Osteocyte (in vitro differentiated cells): ENCODE data around the gene PPARGC1A. TPM values are rescaled to one million over a fixed set of nuclear protein-coding genes. Genes with fewer than 3 reads are reported as not detected.

ENCODE experiments used
- DNase-seq: peaks from one replicate; pipeline ENCODE4 v3.0.0; 2021; ENCODE audit warnings: mixed read lengths; ENCODE audit not compliant: unreplicated experiment; ENCODE audit errors: extremely low spot score
- H3K27ac Mint-ChIP-seq: one replicate; pipeline ENCODE4 v1.8.0; 2021; ENCODE audit warnings: mild to moderate bottlenecking, mixed read lengths; ENCODE audit not compliant: unreplicated experiment
- H3K27me3 Mint-ChIP-seq: one replicate; pipeline ENCODE4 v1.8.0; 2021; ENCODE audit warnings: mixed read lengths; ENCODE audit not compliant: unreplicated experiment
- H3K36me3 Mint-ChIP-seq: one replicate; pipeline ENCODE4 v1.8.0; 2021; ENCODE audit warnings: mixed read lengths; ENCODE audit not compliant: unreplicated experiment
- H3K4me1 Mint-ChIP-seq: one replicate; pipeline ENCODE4 v1.8.0; 2021; ENCODE audit warnings: mixed read lengths; ENCODE audit not compliant: unreplicated experiment
- H3K4me3 Mint-ChIP-seq: one replicate; pipeline ENCODE4 v1.8.0; 2021; ENCODE audit warnings: mild to moderate bottlenecking, moderate library complexity, mixed read lengths; ENCODE audit not compliant: unreplicated experiment
- H3K9me3 Mint-ChIP-seq: one replicate; pipeline ENCODE4 v1.8.0; 2021; ENCODE audit warnings: mixed read lengths; ENCODE audit not compliant: unreplicated experiment
- total RNA-seq: library from RNA; stranded (reverse); gene quantifications from 2 replicates; pipeline ENCODE4 v1.2.1, GENCODE V29; 2021
- TF ChIP-seq, protein P1 (sequence below): fragments of 200-600 bp; sonication (generic); IDR thresholded peaks from 2 replicates; pipeline ENCODE4 v1.5.0; 2021; ENCODE audit warnings: antibody characterized with exemption, mild to moderate bottlenecking, moderate library complexity

Gene PPARGC1A
- total RNA-seq, 1 donor from 2014 or later, result 10.2 TPM

DNA sequence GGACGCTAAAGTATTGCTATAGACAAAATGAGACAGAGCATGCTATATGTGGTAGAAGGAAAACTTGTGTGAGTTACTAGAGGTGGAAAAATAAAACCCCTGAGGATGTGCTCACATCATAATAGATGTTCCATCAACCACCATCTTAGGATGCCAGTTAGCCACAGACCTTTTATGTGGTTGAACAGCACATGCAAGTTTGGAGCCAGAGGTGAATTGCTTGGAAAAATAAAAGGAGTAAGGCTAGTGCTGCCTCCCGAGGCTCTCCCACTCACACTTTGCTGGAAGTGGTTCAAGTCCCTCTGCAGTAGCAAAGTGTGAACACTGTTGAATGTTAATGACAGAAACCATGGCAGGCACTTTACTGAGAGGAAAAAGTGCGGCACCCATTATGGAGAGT lies 39.4 kb upstream of the PPARGC1A start:
- no peak for DNase-seq
- Mint-ChIP-seq H3K36me3 (no peaks in the 10 kb centered on the region), H3K27me3 (peaks cover 9% of the 10 kb centered on the region), H3K9me3 (no peaks in the 10 kb centered on the region), H3K4me3 (no peak overlapping the region), H3K4me1 (peaks cover 35% of the 10 kb centered on the region), H3K27ac (no peak overlapping the region)
- TF ChIP-seq, protein P1, sequence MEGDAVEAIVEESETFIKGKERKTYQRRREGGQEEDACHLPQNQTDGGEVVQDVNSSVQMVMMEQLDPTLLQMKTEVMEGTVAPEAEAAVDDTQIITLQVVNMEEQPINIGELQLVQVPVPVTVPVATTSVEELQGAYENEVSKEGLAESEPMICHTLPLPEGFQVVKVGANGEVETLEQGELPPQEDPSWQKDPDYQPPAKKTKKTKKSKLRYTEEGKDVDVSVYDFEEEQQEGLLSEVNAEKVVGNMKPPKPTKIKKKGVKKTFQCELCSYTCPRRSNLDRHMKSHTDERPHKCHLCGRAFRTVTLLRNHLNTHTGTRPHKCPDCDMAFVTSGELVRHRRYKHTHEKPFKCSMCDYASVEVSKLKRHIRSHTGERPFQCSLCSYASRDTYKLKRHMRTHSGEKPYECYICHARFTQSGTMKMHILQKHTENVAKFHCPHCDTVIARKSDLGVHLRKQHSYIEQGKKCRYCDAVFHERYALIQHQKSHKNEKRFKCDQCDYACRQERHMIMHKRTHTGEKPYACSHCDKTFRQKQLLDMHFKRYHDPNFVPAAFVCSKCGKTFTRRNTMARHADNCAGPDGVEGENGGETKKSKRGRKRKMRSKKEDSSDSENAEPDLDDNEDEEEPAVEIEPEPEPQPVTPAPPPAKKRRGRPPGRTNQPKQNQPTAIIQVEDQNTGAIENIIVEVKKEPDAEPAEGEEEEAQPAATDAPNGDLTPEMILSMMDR, result no peak

DNA sequence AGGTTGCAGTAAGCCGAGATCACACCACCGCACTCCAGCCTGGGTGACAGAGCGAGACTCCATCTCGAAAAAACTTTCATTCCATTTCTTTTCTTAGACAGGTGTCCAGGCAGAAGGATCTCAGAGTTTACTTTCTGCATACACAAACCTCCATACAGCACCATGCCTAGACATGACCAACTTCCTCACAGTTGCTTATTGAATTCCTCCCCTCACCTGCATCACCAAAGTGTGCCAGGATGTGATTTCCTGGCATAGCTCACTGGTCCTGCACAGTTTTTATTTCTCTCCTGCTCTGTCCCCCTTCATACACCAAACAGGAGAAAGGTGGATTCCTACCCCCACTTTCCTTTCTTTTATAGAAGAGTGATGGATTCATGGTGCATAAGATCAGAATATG lies 34.7 kb upstream of the PPARGC1A start:
- no peak for DNase-seq
- no peak overlapping the region for H3K4me3 Mint-ChIP-seq
- H3K9me3 Mint-ChIP-seq, result no peaks in the 10 kb centered on the region
- H3K36me3 Mint-ChIP-seq, result no peaks in the 10 kb centered on the region
- peaks cover 23% of the 10 kb centered on the region for H3K4me1 Mint-ChIP-seq
- peaks cover 16% of the 10 kb centered on the region for H3K27me3 Mint-ChIP-seq
- TF ChIP-seq, protein P1, result no peak
- H3K27ac Mint-ChIP-seq, result no peak overlapping the region

- peaks cover 17% of the 10 kb centered on the region for H3K27me3 Mint-ChIP-seq
- H3K4me1 Mint-ChIP-seq, result peaks cover 23% of the 10 kb centered on the region
- no peaks in the 10 kb centered on the region for H3K36me3 Mint-ChIP-seq
- no peaks in the 10 kb centered on the region for H3K9me3 Mint-ChIP-seq
- TF ChIP-seq, protein P1, result no peak
- no peak for DNase-seq
- no peak overlapping the region for H3K27ac Mint-ChIP-seq
- no peak overlapping the region for H3K4me3 Mint-ChIP-seq
These were observed 34.0 kb upstream of the PPARGC1A start for GRCh38 chr4:23923840-23924239.

- DNase-seq, result no peak
- Mint-ChIP-seq H3K36me3 (no peaks in the 10 kb centered on the region), H3K4me3 (no peak overlapping the region), H3K9me3 (no peaks in the 10 kb centered on the region), H3K27ac (no peak overlapping the region), H3K27me3 (peaks cover 17% of the 10 kb centered on the region), H3K4me1 (peaks cover 23% of the 10 kb centered on the region)
- TF ChIP-seq, protein P1, result no peak
These were observed 33.3 kb upstream of the PPARGC1A start for GRCh38 chr4:23923141-23923540.

DNA sequence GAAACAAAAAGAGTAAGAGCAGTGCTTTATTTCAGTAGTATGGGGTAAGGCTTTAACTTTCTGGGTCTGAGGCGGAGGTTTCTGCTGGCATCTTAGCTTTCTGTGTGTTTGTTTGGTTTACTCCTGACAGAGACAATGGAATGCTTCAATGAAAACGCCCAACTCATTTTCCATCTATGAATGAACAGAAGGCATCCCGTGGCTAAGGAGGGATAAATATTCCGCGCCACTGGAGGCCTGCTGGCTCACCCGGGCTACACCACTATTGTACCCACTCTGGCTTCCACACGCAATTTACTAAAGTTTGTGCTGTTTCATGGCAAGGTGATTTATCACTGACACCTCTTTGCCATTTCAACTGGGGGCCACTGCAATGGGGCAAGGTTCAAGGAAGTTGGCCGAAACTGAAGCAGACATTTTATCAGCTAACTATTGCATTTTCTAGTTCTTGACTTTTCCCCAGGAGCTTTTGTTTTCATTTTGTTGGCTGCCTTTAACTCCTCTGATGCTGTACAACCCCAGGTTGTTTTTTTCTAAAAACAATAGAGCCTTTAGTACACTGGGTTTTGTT lies 32.8 kb upstream of the PPARGC1A start:
- Mint-ChIP-seq H3K36me3 (no peaks in the 10 kb centered on the region), H3K9me3 (no peaks in the 10 kb centered on the region), H3K27ac (no peak overlapping the region), H3K4me3 (no peak overlapping the region), H3K4me1 (peaks cover 23% of the 10 kb centered on the region), H3K27me3 (peaks cover 17% of the 10 kb centered on the region)
- DNase-seq, result no peak
- TF ChIP-seq, protein P1, result no peak
